ENCODE measurements around the gene STUB1. TPM values are rescaled to one million over a fixed set of nuclear protein-coding genes. Genes with fewer than 3 reads are reported as not detected.

STUB1 gene
- total RNA-seq, 1 donor from 2014 or later = 88.1 TPM

GRCh38 chr16:667113-667779 is 13.0 kb upstream of the STUB1 start:
- DNase-seq = no peak

GRCh38 chr16:667780-668518 is 12.3 kb upstream of the STUB1 start, which contains the start of gene RHOT2:
TSS of gene RHOT2 (plus strand) at chr16:668132. CDS start at chr16:668200, 68 bp downstream.
- DNase-seq = peak; percentile 97

- no peak for DNase-seq
Measured at GRCh38 chr16:668519-669171, 11.6 kb upstream of the STUB1 start.

GRCh38 chr16:669666-670065 is 10.5 kb upstream of the STUB1 start:
- no peak for DNase-seq

GRCh38 chr16:670485-671352 is 9.5 kb upstream of the STUB1 start:
- DNase-seq = no peak

- no peak for DNase-seq
Measured at GRCh38 chr16:671353-672131, 8.7 kb upstream of the STUB1 start.

- DNase-seq = no peak
Measured at GRCh38 chr16:672371-672770, 7.8 kb upstream of the STUB1 start.

- no peak for DNase-seq
Measured at GRCh38 chr16:672851-673250, 7.4 kb upstream of the STUB1 start.

GRCh38 chr16:673399-673991 is 6.7 kb upstream of the STUB1 start:
- DNase-seq = no peak

GRCh38 chr16:674214-674881 is 5.9 kb upstream of the STUB1 start:
- DNase-seq = no peak

GRCh38 chr16:674968-675883 is 5.0 kb upstream of the STUB1 start, which contains the start of gene RHBDL1:
TSS of gene RHBDL1 (plus strand) at chr16:675671. CDS start at chr16:675791, 120 bp downstream.
- DNase-seq = no peak

GRCh38 chr16:675884-676564 is 4.2 kb upstream of the STUB1 start:
- no peak for DNase-seq

GRCh38 chr16:676565-676902 is 3.7 kb upstream of the STUB1 start:
- DNase-seq = no peak

- peak; percentile 68 for DNase-seq
Measured at GRCh38 chr16:676913-677312, 3.3 kb upstream of the STUB1 start.

- DNase-seq = peak; percentile 59
Measured at GRCh38 chr16:677316-678190, 2.7 kb upstream of the STUB1 start.

GRCh38 chr16:678209-678857 is 1.9 kb upstream of the STUB1 start:
- DNase-seq = no peak

Measured in tongue (tissue), 2 donors.